NCI-H524 (cell line): ENCODE results near the gene FGF12.

Experiments used
- DNase-seq, 2 experiments: peaks; one replicate each; lab custom pipeline; 2025; lab: John Stamatoyannopoulos, UW

FGF12 gene

DNA sequence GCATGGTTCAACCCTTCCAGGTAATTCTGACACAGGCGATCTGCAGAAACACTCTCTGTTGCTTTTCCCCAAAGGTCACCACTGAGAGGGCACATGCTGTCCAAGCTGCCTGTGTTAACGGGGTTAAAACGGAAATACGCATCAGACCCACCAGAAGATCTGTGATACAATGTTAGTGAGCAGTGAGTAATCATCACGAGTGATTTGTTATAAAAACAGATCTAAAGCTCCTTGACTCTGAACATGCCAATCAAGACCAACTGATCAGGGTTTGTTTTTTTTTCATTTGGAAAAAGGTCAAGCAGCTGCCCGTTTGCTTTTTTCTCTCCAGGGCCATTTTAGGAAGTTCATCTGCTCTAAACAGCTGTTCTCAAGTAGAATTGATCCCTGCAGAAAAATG lies 43.2 kb downstream of the FGF12 start:
- DNase-seq, result peak; percentile 45 to 89

DNA sequence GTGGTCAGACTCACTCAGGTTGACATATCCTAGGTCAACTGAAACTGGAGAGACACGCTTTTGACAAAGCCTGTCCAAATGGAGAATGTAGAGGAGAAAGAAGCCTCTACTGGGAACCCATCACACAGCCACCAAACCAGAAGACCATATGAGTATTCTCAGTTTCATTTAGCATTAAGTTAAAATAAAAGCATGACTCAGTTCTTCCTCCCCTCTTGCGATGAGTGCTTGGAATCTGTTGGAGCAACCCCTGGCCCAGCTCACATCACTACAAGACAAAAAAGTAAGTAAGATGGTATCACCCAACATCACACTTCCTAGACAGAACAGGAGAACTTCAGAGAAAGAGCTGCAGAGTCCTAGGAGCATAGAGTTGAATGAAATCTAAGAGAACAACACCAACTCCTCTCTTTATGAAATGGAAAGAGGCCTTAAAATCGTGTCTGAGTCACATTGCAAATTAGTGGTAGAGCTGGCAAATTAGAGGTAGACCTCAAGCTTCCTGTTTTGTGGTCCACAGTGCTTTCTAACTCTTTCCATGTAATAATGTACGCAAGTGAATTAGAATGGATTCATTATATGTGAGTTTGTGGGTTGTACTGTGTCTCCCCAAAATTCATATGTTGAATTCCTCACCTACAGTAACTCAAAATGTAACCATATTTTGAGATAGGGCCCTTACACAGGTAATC lies 51.2 kb downstream of the FGF12 start:
- no peak for DNase-seq

- DNase-seq, result no peak
Measured at GRCh38 chr3:192655628-192656027, 71.7 kb downstream of the FGF12 start.

DNA sequence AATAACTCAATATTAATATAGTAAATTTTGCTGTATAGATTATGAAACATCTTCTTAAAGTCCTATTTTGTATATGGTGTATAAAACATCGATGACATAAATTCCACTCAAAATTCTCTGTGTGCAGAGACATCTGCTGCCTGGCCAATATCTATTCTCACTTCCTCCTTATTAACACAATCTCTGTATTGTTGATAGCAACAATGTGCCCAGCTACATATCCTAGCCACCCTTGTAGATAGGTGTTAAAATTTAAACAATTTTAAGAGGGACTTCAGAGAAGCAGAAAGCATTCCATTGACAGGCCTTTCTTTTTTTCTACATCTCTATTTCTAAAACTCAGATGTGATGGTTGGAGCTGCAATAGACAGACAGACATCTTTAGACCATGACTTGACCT lies 72.3 kb downstream of the FGF12 start:
- no peak for DNase-seq

DNA sequence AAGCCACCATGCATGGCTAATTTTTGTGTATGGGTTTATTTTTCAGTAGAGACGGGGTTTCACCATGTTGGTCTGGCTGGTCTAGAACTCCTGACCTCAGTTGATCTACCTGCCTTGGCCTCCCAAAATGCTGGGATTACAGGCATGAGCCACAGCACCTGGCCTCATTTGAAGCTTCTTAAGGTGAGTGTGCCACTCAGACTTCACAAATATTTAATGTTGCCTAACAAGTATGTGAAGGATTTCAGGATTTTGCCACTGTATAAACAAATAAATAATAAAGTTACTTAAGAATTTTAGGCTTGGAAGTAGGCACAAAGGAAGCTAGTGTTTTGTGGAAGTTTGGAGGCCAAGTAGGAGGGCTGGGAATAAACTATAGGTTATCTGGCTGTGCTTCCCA lies 73.5 kb downstream of the FGF12 start:
- no peak for DNase-seq

- DNase-seq, result peak in 1 of 2 experiments; percentile 80
Measured at GRCh38 chr3:192652727-192653126, 74.6 kb downstream of the FGF12 start.

GRCh38 chr3:192651836-192652512 lies 75.4 kb downstream of the FGF12 start:
- DNase-seq, result no peak

- DNase-seq, result no peak
Measured at GRCh38 chr3:192645437-192645836, 81.9 kb downstream of the FGF12 start.

- no peak for DNase-seq
Measured at GRCh38 chr3:192642651-192643050, 84.7 kb downstream of the FGF12 start.

DNA sequence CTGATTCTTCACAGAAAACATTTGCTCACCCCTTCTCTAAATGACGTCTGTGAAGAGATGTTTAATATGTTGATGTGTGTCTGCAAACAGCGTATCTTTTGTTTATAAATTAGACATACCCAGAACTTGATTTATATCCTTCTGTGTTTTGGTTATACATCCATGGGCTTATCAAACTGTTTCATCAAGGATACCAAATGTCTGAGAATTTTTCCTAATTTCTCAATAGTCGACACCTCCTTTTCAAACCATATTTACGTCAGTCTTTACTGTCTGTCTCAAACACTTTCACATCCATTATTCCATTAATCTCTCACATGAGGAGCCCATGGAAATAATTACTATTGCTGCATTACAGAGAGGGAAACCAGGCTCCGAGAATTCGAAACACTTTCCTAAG lies 85.4 kb downstream of the FGF12 start:
- no peak for DNase-seq

GRCh38 chr3:192639987-192640386 lies 87.4 kb downstream of the FGF12 start:
- DNase-seq, result no peak

DNA sequence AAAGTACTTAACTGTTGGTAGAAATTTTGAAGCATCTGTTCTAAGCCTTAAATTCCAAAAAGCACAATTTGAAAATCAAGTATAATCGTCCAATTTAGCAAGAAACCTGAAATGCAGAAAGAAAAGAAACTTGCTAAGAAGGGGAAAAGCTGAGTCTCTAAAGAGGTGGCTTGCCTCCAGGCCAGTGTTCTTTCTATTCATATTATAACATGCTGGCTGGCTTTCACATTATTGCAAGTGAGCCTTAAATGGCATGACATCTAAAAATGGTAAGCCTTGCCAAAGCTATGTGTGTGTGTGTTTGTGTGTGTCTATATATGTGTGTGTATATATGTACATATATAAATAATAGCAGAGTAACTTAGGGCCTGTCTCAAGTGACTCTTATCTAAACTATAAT lies 89.5 kb downstream of the FGF12 start:
- DNase-seq, result no peak

DNA sequence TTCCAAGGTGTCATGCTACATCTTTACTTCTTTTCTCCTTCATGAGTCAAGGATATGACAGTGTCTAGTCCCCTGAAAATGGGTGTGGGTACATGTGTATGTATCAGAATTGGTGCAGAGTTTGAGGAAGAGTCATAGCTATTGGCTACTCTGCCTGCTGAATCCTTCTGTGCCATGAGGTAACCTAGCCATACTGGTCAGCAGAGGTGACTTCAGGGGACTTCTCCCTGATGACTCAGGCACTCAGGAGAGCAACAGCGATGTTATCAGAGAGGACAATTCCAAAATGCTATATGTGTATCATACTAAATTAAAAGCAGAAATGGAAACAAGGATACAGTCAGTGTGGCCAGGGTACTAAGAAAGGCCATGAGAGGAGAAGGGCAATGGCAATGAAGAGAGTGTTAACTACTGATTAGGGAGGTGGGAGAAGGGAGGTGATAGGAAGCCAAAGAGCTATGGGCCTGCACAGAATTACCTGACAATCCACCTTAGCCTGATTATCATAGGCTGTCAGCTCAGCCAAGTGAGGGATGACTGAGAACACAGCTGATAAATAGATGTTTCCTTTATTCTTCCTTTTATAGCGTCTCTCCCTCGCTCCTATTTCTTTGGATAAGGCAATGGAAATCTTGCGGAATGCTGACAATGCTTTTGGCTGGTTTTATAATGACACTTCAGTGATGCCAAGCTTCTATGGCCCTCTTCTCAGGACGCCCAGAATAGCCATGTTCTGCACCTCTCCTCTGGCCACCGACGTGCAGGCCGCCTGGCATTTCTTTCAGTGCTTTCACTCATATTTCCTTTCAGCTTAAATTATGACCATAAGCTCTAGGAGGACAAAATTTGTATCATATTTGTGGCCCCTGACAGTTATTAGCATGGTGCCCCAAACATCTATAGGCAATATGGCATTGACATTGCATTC lies 90.6 kb downstream of the FGF12 start:
- no peak for DNase-seq

GRCh38 chr3:192629429-192629828 lies 97.9 kb downstream of the FGF12 start:
- DNase-seq, result no peak

DNA sequence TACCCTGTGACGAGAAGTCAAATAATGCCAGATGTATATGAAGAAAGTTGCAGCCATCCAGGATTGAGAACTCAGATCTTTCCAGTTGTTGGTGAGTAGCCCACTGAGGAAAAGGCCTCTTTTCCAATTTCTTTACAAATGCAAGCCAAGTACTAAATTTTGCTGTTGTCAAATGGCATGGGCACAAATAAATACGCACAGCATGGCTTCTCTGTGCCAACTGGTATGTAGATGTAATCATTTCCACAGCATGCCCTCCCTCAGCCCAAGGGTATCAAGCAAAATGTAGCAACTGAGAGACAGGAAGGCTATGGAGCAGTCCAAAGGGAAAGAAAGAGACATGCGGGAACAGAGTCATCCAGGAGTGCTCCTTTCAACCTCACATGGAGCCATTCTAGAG lies 105.4 kb downstream of the FGF12 start:
- no peak for DNase-seq

- no peak for DNase-seq
Measured at GRCh38 chr3:192620275-192620674, 107.1 kb downstream of the FGF12 start.

- DNase-seq, result no peak
Measured at GRCh38 chr3:192611411-192611810, 115.9 kb downstream of the FGF12 start.

GRCh38 chr3:192608726-192609600 lies 118.4 kb downstream of the FGF12 start:
- no peak for DNase-seq

GRCh38 chr3:192607798-192608197 lies 119.5 kb downstream of the FGF12 start:
- no peak for DNase-seq

GRCh38 chr3:192597913-192598312 lies 129.4 kb downstream of the FGF12 start:
- no peak for DNase-seq

DNA sequence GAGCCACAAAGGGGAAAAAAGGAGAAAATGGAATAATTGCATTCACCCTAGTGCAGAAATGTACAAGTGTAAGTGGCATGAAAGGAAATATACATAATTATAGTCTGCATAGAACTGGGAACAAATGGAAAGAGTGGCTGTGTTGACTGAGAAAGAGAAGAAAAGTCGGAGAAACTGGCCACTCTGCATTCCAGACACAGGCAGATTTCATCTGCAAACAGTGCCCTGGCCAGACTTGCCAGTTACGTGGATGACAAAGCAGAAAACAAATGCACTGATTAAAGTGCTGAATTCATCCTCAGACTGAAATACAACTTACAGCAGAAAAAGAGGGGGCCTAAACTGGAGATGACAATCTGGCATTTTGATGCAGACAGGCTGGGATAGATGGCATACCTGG lies 129.8 kb downstream of the FGF12 start:
- no peak for DNase-seq

DNA sequence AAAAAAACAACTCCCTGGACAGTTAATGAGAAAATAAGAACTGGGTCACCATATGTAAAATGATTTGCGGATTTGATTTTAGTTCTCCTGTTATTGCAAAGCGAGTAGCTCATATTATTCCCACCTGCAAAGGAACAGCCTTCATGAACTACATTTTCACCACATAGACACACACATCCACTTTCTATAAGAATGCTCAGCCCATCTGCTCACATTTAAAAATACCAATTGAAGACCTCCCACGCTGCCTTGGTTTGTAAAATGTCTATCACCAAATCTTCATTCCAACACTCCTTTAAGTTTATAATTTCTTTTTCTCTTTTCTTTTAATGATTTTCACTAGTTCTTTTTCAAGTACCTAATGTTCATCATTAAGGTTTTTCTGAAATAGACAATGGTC lies 148.6 kb downstream of the FGF12 start:
- DNase-seq, result no peak
